ENCODE data around the gene TADA3. TPM values are rescaled to one million over a fixed set of nuclear protein-coding genes. Genes with fewer than 3 reads are reported as not detected.

The TADA3 gene
- polyA plus RNA-seq, 2 donors = 22.9 to 29.9 TPM

- H3K4me3 ChIP-seq (ENCODE audit: low read depth in 1 of 2, low read length in 2 of 2) = no peak overlapping the region
- H3K27ac ChIP-seq (ENCODE audit: low read depth in 2 of 2, low read length in 1 of 2) = no peak overlapping the region
- H3K4me1 ChIP-seq (ENCODE audit: control insufficient read depth in 2 of 2, insufficient read depth in 2 of 2, low read length in 1 of 2) = peaks cover 0 to 4% of the 10 kb centered on the region in 2 donors
- peaks cover 0 to 2% of the 10 kb centered on the region in 2 donors for H3K9me3 ChIP-seq (ENCODE audit: control insufficient read depth in 2 of 2, insufficient read depth in 1 of 2, low read depth in 1 of 2, low read length in 1 of 2)
- H3K27me3 ChIP-seq (ENCODE audit: control insufficient read depth in 1 of 2, insufficient read depth in 2 of 2, low read length in 2 of 2) = no peaks in the 10 kb centered on the region
- 82% methylated on average over 20 of the region's 20 CpGs for WGBS, 2 donors
- H3K36me3 ChIP-seq (ENCODE audit: control insufficient read depth in 2 of 2, insufficient read depth in 2 of 2, low read length in 1 of 2) = peaks cover 0 to 5% of the 10 kb centered on the region in 2 donors
These were observed 34.7 kb upstream of the TADA3 start for GRCh38 chr3:9826815-9827573.

- peaks cover 0 to 5% of the 10 kb centered on the region in 2 donors for H3K36me3 ChIP-seq (ENCODE audit: control insufficient read depth in 2 of 2, insufficient read depth in 2 of 2, low read length in 1 of 2)
- H3K27ac ChIP-seq (ENCODE audit: low read depth in 2 of 2, low read length in 1 of 2) = no peak overlapping the region
- no peak overlapping the region for H3K4me3 ChIP-seq (ENCODE audit: low read depth in 1 of 2, low read length in 2 of 2)
- no peaks in the 10 kb centered on the region for H3K27me3 ChIP-seq (ENCODE audit: control insufficient read depth in 1 of 2, insufficient read depth in 2 of 2, low read length in 2 of 2)
- H3K9me3 ChIP-seq (ENCODE audit: control insufficient read depth in 2 of 2, insufficient read depth in 1 of 2, low read depth in 1 of 2, low read length in 1 of 2) = peaks cover 0 to 2% of the 10 kb centered on the region in 2 donors
- peaks cover 0 to 4% of the 10 kb centered on the region in 2 donors for H3K4me1 ChIP-seq (ENCODE audit: control insufficient read depth in 2 of 2, insufficient read depth in 2 of 2, low read length in 1 of 2)
- 64 to 69% methylated on average over 14 of the region's 14 CpGs for WGBS, 2 donors
These were observed 33.3 kb upstream of the TADA3 start for GRCh38 chr3:9825451-9826040.

GRCh38 chr3:9820946-9821345 is 28.7 kb upstream of the TADA3 start:
- no peaks in the 10 kb centered on the region for H3K27me3 ChIP-seq (ENCODE audit: control insufficient read depth in 1 of 2, insufficient read depth in 2 of 2, low read length in 2 of 2)
- 74 to 77% methylated on average over 2 of the region's 2 CpGs for WGBS, 2 donors
- peaks cover 0 to 4% of the 10 kb centered on the region in 2 donors for H3K4me1 ChIP-seq (ENCODE audit: control insufficient read depth in 2 of 2, insufficient read depth in 2 of 2, low read length in 1 of 2)

GRCh38 chr3:9820543-9820942 is 28.3 kb upstream of the TADA3 start:
- 91 to 92% methylated on average over 12 of the region's 12 CpGs for WGBS, 2 donors
- H3K27me3 ChIP-seq (ENCODE audit: control insufficient read depth in 1 of 2, insufficient read depth in 2 of 2, low read length in 2 of 2) = no peaks in the 10 kb centered on the region
- H3K9me3 ChIP-seq (ENCODE audit: control insufficient read depth in 2 of 2, insufficient read depth in 1 of 2, low read depth in 1 of 2, low read length in 1 of 2) = no peaks in the 10 kb centered on the region
- H3K4me3 ChIP-seq (ENCODE audit: low read depth in 1 of 2, low read length in 2 of 2) = no peak overlapping the region
- H3K27ac ChIP-seq (ENCODE audit: low read depth in 2 of 2, low read length in 1 of 2) = no peak overlapping the region
- no peaks in the 10 kb centered on the region for H3K36me3 ChIP-seq (ENCODE audit: control insufficient read depth in 2 of 2, insufficient read depth in 2 of 2, low read length in 1 of 2)
- peaks cover 0 to 2% of the 10 kb centered on the region in 2 donors for H3K4me1 ChIP-seq (ENCODE audit: control insufficient read depth in 2 of 2, insufficient read depth in 2 of 2, low read length in 1 of 2)

More at GRCh38 chr3:9820946-9821345, 28.7 kb upstream of the TADA3 start:
- no peak overlapping the region for H3K27ac ChIP-seq (ENCODE audit: low read depth in 2 of 2, low read length in 1 of 2)
- H3K9me3 ChIP-seq (ENCODE audit: control insufficient read depth in 2 of 2, insufficient read depth in 1 of 2, low read depth in 1 of 2, low read length in 1 of 2) = no peaks in the 10 kb centered on the region
- H3K4me3 ChIP-seq (ENCODE audit: low read depth in 1 of 2, low read length in 2 of 2) = no peak overlapping the region
- no peaks in the 10 kb centered on the region for H3K36me3 ChIP-seq (ENCODE audit: control insufficient read depth in 2 of 2, insufficient read depth in 2 of 2, low read length in 1 of 2)

GRCh38 chr3:9818666-9819335 is 26.5 kb upstream of the TADA3 start:
- Histone ChIP-seq H3K4me1 (ENCODE audit: control insufficient read depth in 2 of 2, insufficient read depth in 2 of 2, low read length in 1 of 2) (no peaks in the 10 kb centered on the region), H3K36me3 (ENCODE audit: control insufficient read depth in 2 of 2, insufficient read depth in 2 of 2, low read length in 1 of 2) (no peaks in the 10 kb centered on the region), H3K27me3 (ENCODE audit: control insufficient read depth in 1 of 2, insufficient read depth in 2 of 2, low read length in 2 of 2) (no peaks in the 10 kb centered on the region), H3K4me3 (ENCODE audit: low read depth in 1 of 2, low read length in 2 of 2) (no peak overlapping the region), H3K27ac (ENCODE audit: low read depth in 2 of 2, low read length in 1 of 2) (no peak overlapping the region), H3K9me3 (ENCODE audit: control insufficient read depth in 2 of 2, insufficient read depth in 1 of 2, low read depth in 1 of 2, low read length in 1 of 2) (no peaks in the 10 kb centered on the region)
- WGBS, 2 donors = 79 to 89% methylated on average over 6 to 7 of the region's 7 CpGs

- H3K27ac ChIP-seq (ENCODE audit: low read depth in 2 of 2, low read length in 1 of 2) = no peak overlapping the region
- no peaks in the 10 kb centered on the region for H3K27me3 ChIP-seq (ENCODE audit: control insufficient read depth in 1 of 2, insufficient read depth in 2 of 2, low read length in 2 of 2)
- no peaks in the 10 kb centered on the region for H3K4me1 ChIP-seq (ENCODE audit: control insufficient read depth in 2 of 2, insufficient read depth in 2 of 2, low read length in 1 of 2)
- H3K36me3 ChIP-seq (ENCODE audit: control insufficient read depth in 2 of 2, insufficient read depth in 2 of 2, low read length in 1 of 2) = peaks cover 0 to 2% of the 10 kb centered on the region in 2 donors
- no peaks in the 10 kb centered on the region for H3K9me3 ChIP-seq (ENCODE audit: control insufficient read depth in 2 of 2, insufficient read depth in 1 of 2, low read depth in 1 of 2, low read length in 1 of 2)
- WGBS, 2 donors = 77 to 88% methylated on average over 6 of the region's 6 CpGs
- H3K4me3 ChIP-seq (ENCODE audit: low read depth in 1 of 2, low read length in 2 of 2) = no peak overlapping the region
These were observed 25.2 kb upstream of the TADA3 start for GRCh38 chr3:9817436-9817835.

- Histone ChIP-seq H3K27ac (ENCODE audit: low read depth in 2 of 2, low read length in 1 of 2) (no peak overlapping the region), H3K27me3 (ENCODE audit: control insufficient read depth in 1 of 2, insufficient read depth in 2 of 2, low read length in 2 of 2) (no peaks in the 10 kb centered on the region), H3K9me3 (ENCODE audit: control insufficient read depth in 2 of 2, insufficient read depth in 1 of 2, low read depth in 1 of 2, low read length in 1 of 2) (no peaks in the 10 kb centered on the region), H3K4me3 (ENCODE audit: low read depth in 1 of 2, low read length in 2 of 2) (no peak overlapping the region), H3K4me1 (ENCODE audit: control insufficient read depth in 2 of 2, insufficient read depth in 2 of 2, low read length in 1 of 2) (peaks cover 0 to 2% of the 10 kb centered on the region in 2 donors), H3K36me3 (ENCODE audit: control insufficient read depth in 2 of 2, insufficient read depth in 2 of 2, low read length in 1 of 2) (peaks cover 0 to 2% of the 10 kb centered on the region in 2 donors)
- 90 to 93% methylated on average over 9 of the region's 9 CpGs for WGBS, 2 donors
These were observed 23.7 kb upstream of the TADA3 start for GRCh38 chr3:9815986-9816385.

- peaks cover 3 to 6% of the 10 kb centered on the region in 2 donors for H3K4me1 ChIP-seq (ENCODE audit: control insufficient read depth in 2 of 2, insufficient read depth in 2 of 2, low read length in 1 of 2)
- peaks cover 0 to 2% of the 10 kb centered on the region in 2 donors for H3K36me3 ChIP-seq (ENCODE audit: control insufficient read depth in 2 of 2, insufficient read depth in 2 of 2, low read length in 1 of 2)
- H3K4me3 ChIP-seq (ENCODE audit: low read depth in 1 of 2, low read length in 2 of 2) = no peak overlapping the region
- H3K27me3 ChIP-seq (ENCODE audit: control insufficient read depth in 1 of 2, insufficient read depth in 2 of 2, low read length in 2 of 2) = no peaks in the 10 kb centered on the region
- WGBS, 2 donors = 94 to 95% methylated on average over 9 of the region's 9 CpGs
- H3K27ac ChIP-seq (ENCODE audit: low read depth in 2 of 2, low read length in 1 of 2) = no peak overlapping the region
- H3K9me3 ChIP-seq (ENCODE audit: control insufficient read depth in 2 of 2, insufficient read depth in 1 of 2, low read depth in 1 of 2, low read length in 1 of 2) = no peaks in the 10 kb centered on the region
These were observed 20.7 kb upstream of the TADA3 start for GRCh38 chr3:9812870-9813483.

GRCh38 chr3:9810846-9811245 is 18.6 kb upstream of the TADA3 start:
- Histone ChIP-seq H3K27ac (ENCODE audit: low read depth in 2 of 2, low read length in 1 of 2) (peak overlapping the region; percentile 14 to 91), H3K27me3 (ENCODE audit: control insufficient read depth in 1 of 2, insufficient read depth in 2 of 2, low read length in 2 of 2) (no peaks in the 10 kb centered on the region), H3K4me3 (ENCODE audit: low read depth in 1 of 2, low read length in 2 of 2) (peak overlapping the region; percentile 52 to 60), H3K36me3 (ENCODE audit: control insufficient read depth in 2 of 2, insufficient read depth in 2 of 2, low read length in 1 of 2) (peaks cover 8 to 11% of the 10 kb centered on the region in 2 donors), H3K9me3 (ENCODE audit: control insufficient read depth in 2 of 2, insufficient read depth in 1 of 2, low read depth in 1 of 2, low read length in 1 of 2) (no peaks in the 10 kb centered on the region), H3K4me1 (ENCODE audit: control insufficient read depth in 2 of 2, insufficient read depth in 2 of 2, low read length in 1 of 2) (peaks cover 3 to 6% of the 10 kb centered on the region in 2 donors)
- 42 to 46% methylated on average over 10 of the region's 10 CpGs for WGBS, 2 donors

Measured in esophagus (tissue), 2 donors.